Ureter (tissue), 1 donor: ENCODE data around the gene DNMT1. TPM values are rescaled to one million over a fixed set of nuclear protein-coding genes. Genes with fewer than 3 reads are reported as not detected.
A peak's percentile ranks its signal among the peaks of the same experiment; 100 is the strongest.
"Not testable (repeated sequence)": the region's sequence is repeated elsewhere in the genome, so short reads cannot be mapped to it uniquely, and the experiment has no call there.

ENCODE experiments used
- DNase-seq: peaks from one replicate; pipeline ENCODE4 v3.0.0-alpha.2; 2020; ENCODE audit warnings: low spot score
- total RNA-seq: library from RNA; stranded (reverse); gene quantifications from one replicate; pipeline ENCODE4 v1.2.4, GENCODE V29; 2023
- donor health status: DM: yes; HTN: yes; CAD: no.

DNMT1 gene
- 61.1 TPM for total RNA-seq

DNA sequence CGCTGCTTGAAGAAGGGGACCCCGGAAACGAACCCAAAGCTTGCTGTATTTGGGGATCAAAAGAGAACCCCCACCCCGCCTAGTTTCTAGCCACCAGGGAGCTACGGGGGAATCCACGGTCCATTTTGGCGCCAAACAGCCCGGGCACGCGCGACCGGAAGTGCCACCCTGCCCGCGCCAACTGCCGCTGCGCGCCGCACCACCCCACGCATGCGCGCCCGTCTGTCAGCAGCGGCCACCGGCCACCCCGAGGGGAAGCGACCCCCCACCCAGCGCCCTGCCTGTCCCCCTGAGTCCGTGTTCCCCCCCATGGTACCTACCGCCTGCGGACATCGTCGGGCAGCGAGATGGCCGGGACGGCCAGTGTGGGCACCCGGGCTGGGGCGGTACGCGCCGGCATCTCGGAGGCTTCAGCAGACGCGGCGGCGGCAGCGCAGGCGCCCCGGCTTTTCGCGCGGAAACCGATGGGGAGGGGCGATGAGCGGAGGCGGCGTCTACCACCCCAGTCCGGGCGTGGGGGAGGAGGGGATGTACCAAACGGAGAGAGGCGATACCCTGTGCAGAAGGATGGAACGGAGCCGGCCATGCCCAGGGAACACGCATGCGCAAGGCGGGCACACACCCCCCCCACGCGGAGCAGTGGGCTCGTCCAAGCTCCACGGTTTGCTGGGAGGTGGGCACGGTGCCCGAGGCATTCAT is at the start of gene DNMT1:
TSS of gene DNMT1 (minus strand) at position 454 of the 699 bp plus-strand sequence. CDS start at position 400, 54 bp downstream.
- peak; percentile 97 for DNase-seq

DNA sequence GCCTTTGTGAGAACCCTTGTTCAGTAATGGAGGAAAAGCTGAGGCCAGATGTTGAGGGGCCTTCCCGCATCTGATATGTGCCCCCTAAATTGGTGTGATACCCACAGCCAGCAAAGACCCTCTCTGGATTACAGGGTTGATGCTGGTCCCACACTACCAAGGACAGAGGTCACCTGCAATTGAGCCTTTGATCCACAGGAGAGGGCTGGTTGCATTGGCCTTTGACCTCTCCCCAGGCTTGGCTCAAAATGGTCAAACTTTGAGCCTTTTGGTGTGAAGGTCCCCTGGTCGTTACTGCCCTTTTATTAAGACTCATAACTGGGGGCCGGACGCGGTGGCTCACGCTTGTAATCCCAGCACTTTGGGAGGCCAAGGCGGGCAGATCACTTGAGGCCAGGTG is 48.9 kb upstream of the DNMT1 start:
- DNase-seq = no peak

DNA sequence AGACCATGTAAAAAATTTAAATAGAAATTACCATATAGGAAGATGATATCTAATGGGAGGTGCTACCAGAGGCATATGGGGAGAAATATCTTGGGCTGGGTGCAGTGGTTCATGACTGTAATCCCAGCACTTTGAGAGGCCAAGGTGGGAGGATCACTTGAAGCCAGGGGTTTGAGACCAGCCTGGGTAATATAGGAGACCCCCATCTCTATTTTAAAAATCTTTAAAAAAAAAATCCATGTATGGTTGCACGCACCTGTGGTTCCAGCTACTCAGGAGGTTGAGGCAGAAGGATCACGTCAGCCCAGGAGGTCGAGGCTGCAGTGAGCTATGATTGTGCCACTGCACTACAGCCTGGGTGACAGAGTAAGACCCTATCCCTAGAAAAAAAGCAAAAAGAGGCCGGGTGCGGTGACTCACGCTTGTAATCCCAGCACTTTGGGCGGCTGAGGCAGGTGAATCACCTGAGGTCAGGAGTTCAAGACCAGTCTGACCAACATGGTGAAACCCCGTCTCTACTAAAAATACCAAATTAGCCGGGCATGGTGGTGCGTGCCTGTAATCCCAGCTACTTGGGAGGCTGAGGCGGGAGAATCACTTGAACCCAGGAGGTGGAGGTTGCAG is 47.2 kb upstream of the DNMT1 start:
- not testable (repeated sequence) for DNase-seq

DNA sequence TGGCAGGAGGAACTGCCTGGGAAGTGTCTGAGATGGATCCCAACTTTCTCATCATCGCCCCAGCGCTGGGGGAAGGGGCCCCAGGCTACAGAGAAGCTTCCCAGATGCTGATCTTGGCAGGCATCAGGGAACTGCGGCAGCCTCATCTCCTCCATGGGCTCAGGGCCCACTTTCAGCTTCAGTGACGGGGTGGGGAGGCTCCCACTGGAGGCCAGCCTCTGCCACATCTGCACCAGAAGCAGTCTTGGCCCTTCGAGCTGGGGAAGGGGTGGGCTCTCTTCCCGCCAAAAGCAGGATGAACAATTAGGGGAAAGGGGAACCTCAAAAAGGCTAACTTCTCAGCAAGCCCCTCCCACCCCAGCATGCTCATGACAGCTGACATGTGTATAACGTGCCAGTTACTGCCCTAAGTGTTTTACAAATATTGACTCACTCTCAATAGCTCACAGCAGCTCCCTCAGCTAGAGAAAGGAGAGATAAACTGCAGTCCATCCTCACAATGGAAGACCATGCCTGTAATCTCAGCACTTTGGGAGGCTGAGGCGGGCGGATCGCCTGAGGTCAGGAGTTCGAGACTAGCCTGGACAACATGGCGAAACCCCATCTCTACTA is 43.5 kb upstream of the DNMT1 start:
- no peak for DNase-seq

DNA sequence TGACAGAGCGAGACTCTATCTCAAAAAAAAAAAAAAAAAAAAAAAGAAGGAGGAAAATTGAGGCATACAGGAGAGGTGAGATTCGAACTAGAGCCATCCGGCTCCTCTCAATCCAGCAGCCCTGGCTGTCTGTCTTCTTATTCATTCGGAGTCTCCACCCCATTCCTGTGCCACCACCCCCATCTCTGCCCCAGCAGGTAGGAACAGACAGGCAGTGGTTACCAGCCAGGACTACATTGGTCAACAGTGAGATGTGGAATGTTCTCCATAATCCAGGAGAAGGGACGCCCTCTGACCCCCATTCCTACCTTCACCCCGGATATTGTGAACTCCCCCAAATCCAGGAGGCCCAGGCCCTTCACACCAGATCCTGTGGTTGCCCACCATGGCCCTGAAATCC is 42.9 kb upstream of the DNMT1 start:
- DNase-seq = no peak

DNA sequence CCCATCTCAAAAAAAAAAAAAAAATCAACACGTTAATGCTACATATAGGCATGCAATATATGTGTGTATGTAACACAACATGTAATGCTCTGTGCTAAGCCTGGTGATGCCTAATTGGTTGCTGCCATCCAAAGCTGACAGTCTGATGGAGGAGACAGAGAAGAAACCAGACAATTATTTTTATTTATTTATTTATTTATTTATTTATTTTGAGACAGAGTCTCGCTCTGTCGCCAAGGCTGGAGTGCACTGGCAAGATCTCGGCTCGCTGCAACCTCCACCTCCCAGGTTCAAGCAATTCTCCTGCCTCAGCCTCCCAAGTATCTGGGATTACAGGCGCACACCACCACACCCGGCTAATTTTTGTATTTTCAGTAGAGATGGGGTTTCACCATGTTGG is 40.7 kb upstream of the DNMT1 start:
- not testable (repeated sequence) for DNase-seq

DNA sequence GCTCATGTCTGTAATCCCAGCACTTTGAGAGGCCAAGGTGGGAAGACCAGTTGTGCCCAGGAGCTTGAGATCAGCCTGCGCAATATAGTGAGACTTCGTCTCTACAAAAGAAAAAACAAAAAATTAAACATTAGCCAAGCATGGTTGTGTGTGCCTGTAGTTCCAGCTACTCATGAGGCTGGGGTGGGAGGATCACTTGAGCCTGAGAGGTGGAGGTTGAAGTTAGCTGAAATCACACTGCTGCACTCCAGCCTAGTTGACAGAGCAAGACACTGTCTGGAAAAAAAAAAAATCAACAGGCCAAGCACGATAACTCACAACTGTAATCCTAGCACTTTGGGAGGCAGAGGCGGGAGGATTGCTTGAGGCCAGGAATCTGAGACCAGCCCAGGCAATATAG is 40.2 kb upstream of the DNMT1 start:
- no peak for DNase-seq

DNA sequence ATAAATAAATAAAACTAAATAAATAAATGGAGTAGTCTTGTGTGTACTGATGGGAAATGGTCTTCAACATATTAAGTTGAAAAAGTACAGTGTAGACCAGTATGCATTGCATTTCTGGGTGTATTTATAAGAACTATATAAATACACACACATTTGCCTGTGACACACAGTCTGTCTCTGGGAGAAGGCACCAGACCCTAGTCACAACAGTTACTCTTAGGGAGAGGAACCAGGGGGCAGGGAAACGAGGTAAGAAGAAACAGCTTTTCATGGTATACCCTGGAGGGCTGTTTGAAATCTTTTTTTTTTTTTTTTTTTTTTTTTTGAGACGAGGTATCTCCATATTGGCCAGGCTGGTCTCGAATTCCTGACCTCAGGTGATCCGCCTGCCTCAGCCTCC is 39.2 kb upstream of the DNMT1 start:
- DNase-seq = no peak

DNA sequence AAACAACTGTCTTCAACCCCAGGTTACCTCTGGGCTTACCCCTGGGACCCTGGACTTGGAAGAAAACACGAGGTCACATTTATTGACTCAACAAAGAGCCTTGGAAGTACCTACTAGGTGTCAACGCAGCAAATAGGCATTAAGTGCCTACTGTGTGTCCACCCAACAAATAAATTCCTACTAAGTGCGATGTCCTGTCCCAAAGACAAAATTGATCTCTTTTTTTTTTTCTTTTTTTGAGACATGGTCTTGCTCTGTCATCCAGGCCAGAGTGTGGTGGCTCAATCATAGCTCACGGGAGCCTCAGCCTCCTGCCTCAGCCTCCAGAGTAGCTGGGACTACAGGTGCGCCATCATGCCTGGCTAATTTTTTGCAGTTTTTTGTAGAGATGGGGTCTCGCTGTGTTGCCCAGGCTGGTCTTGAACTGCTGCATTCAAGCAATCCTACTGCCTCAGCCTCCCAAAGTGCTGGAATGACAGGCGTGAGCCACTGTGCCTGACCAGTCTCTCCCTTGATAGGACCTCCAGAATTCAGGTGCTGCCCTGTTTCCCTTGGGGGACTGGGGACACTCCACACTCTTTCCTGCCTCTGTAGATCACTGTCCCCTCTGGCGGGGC is 37.0 kb upstream of the DNMT1 start:
- no peak for DNase-seq

DNA sequence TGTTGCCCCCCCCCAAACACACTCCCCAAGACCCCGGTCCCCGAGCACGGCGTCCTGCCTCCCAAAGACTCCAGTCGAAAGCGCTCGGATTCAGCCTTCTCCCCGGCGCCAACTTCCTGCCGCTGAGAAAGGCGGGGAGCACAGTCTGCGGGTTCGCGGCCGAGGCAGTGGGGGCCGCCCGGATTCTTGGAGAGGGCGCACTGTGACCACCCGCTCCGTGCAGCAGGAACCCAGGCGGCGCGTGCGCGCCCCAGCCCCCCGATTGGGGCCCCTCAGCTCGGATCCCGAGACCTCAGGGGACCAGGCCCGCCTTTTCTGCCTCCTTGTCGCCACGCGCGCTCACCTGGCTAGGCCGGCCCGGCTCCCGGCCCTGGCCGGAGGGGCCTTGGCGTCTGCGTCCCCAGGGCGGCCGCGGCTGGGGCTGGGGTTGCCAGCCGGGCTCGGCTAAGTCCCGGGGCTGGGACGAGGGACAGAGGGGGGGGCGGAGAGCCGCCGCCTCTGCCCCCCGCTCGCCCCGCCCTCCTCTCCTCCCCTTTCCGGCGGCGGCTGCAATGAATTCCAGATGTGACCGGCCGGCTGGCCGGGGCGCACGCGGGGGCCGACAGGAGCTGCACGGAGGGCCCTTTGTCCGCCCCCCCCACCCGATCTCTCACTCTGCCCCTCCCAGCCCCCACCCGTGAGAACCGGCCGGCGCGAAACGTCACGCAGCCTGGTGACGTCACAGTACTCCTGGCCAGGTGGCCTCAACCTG is 36.3 kb upstream of the DNMT1 start, which contains the start of gene S1PR2:
TSS of gene S1PR2 (minus strand) at position 471 of the 751 bp plus-strand sequence. CDS start 6,426 bp downstream, outside the sequence.
- DNase-seq = peak; percentile 80

DNA sequence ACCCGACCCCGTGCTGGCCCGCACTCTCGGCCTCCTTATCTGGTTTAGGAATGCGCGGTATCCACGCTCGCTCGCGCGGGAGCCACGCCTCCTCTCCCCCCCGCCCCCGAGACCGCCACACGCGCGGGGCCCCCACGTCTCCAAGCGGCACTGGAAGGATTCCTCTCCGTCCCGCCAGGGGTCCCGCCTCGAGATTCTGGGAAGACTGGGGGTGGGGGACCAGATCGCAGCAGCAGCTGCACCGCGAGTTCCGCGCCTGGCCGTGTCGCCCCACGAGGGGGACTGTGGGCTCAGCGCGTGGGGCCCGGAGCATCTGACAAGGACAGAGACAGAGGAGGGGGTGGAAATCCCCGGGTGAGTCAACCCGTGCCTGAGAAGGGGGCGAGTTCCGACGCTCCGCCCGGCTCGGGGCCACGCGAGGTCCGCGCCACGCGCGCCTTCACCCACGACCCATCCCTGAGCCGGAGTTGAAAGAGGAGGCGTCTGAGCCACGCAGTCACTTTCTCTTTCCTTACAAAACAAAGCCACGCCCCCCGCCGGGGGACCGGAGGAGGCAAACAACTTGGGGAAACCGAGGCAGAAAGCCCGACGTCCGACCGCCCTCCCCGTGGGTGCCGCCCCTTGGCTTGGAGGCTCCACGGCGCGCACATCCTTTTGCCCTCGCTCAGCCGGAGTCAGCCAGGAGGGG is 35.6 kb upstream of the DNMT1 start:
- DNase-seq = peak; percentile 66

DNA sequence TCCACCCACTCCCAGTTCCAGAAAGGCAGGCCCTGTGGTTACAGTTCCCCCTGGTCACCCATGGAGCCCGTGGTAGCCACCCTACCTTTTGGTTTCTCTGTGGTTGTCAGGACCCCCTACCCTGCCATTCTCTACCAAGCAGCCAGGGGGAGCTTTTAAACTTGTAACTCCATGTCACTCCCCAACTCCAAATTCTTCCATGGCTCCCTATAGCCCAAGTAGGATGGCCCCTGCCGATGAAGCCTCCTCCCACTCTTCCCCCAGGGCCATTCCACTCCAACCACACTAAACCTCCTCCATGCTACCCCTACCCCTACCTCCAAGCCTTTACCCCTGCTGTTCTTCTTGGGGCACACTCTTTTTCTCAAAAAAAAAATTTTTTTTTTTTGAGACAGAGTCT is 34.2 kb upstream of the DNMT1 start:
- DNase-seq = no peak

DNA sequence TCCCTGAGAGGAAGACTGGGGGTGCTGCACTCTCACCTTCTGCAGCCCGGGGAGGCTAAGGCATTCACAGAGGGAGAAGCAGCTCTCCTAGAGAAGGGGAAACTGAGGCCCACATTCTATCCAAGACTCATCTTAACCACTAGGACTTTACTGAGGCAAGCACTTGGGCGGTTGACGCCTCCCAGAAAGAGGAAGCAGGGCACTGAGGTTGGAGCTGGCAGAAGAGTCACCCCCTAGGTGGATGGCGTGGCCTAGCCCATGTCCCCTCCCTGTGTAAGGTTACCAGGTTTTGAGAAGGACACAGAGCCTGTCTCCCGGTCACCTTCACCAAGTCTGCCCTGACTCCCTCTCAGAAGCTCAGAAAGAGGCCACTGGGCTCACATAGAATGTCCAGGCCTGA is 33.6 kb upstream of the DNMT1 start:
- DNase-seq = no peak

DNA sequence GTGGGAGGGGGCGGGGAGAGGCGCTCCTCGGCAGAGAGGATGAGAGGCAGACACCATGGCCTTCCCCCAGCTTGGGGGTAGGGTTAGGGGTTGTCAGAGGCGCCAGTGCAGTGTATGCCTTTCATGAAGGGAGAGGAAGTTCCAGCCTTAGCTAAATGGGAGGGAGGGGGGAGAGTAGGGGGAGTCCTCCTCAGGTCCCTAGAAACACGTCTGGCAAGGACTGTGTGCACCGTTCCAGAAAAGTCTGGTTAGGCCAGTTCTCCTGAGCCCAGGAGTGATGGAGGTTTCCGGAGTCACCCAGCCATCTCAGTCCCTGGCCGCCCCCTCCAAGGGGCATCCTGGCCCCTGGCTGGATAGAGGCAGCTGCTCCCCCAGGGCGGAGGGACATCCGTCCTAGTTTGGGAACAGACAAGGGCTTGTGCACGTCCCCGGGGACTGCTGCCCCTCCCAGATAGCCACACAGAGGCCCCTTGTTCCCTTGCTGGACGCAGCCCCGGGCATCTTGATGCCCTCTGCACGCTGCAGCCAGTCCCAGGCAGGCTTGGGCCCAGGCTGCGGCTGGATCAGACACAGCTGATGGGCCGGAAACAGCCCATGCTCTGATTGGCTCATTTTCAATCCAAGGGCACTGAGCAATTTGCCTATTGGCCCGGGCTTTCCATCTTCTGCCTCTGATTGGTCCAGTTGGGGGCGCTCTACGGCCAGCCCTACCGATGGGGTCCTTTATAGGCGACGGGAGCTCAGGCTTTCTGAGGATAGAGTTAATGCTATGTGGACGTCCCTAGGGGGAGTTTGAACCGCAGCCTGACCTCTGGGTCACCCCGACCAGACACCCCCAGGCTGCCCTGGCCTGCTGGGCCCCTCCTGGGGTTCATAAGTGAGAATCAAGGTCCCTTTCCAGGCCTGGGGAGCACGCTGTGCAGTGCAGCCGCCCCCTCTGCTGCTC is 32.5 kb upstream of the DNMT1 start:
- DNase-seq = peak; percentile 60

DNA sequence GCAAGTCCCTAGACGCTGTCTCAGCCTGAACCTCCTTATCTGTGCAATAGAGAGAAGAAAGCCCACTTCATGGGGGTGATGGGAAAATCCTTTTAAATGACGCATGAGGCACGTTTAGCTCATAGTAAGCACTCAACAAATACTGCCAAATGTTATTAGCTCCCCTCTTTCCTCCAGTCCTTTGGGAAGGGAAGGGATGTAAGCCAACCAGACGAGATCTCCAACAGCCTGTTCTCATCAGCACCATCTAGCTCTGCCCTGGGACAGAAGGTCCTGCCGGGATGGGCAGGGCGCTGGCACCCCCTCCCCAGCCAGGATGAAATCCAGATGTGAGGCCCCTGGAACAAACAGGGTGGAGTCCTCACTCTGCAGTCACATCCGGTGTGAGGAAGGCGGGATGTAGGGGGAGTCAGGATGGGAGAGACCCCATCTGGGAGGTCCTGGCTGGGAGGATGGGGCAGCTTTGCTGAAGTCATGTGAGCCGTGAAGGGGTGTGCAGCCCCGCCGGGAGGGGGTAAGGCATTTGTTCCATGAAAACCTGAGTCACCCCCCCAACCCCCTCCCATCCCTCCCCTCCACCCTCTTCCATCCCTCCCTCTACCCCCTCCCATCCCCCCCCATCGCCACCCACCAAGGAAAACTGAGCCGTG is 31.7 kb upstream of the DNMT1 start:
- DNase-seq = peak; percentile 73

DNA sequence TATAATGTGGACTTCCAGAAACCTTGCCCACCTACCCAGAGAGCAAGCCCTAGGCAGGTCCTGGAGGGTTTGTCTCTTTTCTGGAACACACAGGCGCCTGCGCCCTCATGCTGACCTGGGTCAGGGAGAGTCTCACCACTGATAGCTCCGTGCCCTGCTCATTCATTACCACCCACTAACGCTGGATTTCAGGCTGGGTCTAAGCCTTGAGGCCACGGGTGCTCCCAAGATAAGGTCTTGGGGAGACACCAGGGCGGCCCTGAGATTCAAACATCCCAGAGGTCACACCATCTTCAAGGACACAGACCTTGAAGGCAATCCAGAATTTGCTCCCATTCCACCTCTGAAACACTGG is 31.2 kb upstream of the DNMT1 start:
- DNase-seq = no peak

DNA sequence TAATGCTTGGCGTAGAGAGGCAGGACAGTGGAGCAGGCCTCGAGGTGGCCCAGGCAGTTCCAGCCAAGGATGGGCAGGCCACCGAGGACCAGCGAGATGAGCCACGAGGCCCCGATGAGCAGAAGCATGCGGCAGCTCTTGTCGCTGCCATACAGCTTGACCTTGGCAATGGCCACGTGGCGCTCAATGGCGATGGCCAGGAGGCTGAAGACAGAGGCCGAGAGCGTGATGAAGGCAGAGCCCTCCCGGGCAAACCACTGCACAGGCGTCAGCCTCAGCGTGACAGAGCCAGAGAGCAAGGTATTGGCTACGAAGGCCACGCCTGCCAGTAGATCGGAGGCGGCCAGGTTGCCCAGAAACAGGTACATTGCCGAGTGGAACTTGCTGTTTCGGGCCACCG is 29.6 kb upstream of the DNMT1 start:
- DNase-seq = no peak

DNA sequence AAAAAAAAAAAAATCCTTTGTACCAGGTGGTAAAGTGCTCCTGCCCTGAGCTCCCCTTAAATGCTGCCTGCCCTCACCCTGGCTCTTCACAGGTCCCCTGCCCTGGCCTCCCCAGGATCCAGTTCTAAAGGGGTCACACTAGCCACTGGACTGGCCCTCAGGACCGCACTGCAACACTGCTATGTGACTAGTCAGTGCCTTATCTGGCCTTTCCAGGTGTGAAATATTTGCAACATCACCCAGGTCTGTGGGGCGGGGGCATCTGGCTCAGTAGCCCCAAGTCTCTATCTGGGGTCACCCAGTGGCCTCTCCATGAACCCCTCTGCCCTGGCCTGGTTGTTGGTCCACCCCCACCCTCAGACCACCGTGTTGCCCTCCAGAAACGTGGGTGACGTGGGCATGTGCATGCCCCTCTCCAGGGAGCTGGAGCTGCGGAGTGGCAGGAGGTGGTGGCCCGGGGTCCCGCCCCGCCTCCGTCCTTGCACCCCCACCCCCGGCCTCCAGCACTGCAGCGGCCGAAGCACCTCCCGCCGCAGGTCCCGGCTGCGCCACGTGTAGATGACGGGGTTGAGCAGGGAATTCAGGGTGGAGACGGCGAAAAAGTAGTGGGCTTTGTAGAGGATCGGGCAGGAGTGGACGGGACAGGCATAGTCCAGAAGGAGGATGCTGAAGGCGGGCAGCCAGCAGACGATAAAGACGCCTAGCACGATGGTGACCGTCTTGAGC is 28.9 kb upstream of the DNMT1 start:
- no peak for DNase-seq
